Kidney tubule cell (primary cell): ENCODE results near the gene CAMTA1.
"Not testable (repeated sequence)": the region's sequence is repeated elsewhere in the genome, so short reads cannot be mapped to it uniquely, and the experiment has no call there.

Source experiments
- DNase-seq: peaks from one replicate; pipeline ENCODE4 v3.0.0-alpha.2; 2018; ENCODE audit warnings: low spot score

The CAMTA1 gene

DNA sequence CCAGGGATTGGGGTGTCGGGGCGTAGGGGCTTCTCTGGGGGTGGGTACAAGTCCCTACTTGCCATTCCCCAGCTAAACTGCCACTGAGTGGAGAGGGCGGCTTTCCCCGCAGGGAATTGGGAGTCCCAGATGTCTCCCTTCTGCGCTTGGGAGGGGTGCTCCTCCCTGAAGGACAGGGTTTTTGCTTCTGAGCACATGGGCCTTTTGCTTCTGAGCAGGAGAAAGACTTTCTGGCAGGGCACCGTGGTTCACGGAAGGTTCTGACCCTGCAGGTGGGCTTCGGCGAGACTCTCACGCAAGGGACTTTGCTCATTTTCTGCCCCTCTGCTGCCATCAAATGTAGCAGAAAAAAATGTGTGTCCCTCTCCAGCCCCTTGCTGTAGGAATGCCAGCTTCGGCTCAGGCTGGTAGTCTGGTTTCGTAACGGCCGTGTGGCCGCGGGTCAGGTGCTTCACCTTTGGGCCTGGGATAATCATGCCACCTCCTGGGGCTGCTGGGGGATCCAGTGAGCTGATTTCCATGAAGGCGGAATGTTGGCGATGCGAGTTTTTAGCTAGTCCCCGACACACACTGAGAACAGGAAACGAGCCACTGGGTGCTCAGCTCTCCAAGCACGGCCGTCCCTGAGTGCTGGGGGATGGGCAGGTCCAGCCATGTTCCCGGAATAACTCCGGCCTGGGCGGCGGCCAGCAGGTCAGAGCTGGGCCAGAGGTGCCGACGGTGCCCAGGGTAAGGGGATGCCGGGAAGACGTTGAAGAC is 364.0 kb downstream of the CAMTA1 start:
- peak; percentile 58 for DNase-seq

DNA sequence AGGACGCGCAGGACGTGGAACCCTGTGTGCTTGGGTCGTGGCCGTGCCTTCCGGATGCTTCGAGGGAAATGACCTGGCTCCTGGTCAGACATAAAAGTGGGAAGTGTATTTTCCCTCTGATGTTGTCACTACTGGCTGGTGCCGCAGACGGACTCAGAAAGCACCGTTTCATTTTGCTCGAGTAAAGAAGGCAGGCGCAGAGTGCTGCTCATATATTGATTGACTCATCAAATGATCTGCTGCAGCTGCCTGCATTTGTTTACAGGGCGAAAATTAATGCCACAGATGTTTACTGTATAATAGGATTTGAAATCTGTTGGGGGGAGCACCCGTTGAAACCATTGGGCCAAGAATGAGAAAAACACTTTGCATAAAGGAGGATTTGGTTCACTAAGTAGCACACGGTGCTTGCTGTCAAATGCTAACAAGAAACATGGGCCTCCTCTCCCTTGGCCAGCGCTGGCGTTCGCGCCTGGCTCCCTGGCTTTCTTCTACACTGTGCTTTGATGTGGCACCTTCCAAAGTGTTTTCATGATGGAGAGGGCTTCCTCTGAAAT is 365.5 kb downstream of the CAMTA1 start:
- DNase-seq, result no peak

DNA sequence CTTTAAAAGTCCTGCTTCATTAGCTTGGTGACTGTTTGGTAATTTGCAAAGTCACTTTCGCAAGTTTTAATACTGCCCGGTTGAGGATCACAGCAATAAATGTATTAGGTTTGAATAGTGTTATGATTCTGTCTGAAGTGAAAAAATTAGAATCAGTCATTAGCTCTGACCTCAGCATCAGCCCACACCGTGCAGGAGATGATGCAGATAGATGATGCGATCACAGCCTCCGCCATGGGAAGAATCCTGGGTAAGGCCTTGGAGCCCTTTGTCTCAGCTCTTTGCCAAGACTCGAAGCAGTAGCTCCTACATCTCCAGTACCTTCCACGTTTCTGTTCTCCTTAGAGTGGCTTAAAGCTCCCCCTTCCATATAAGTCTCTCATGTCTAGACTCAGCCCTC is 366.7 kb downstream of the CAMTA1 start:
- no peak for DNase-seq

DNA sequence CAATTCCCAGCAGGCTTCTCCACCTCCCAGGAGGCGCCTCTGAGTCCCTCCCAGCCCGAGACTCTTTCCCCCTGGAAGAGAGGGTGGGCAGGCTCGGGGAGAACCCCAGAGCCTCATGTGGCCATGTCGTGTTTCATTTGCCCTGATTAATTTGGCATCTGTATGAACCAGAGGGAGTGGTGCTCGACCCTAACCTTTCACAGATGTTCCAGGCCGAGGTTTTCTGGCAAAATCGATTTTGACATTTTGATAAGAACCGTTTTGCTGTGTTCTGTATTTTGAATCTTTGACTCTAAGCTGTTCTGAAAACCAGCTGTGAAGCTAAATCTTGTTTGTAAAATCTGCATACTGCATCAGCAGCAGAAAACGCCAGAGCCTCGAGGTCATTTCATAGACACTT is 367.4 kb downstream of the CAMTA1 start:
- DNase-seq, result no peak

DNA sequence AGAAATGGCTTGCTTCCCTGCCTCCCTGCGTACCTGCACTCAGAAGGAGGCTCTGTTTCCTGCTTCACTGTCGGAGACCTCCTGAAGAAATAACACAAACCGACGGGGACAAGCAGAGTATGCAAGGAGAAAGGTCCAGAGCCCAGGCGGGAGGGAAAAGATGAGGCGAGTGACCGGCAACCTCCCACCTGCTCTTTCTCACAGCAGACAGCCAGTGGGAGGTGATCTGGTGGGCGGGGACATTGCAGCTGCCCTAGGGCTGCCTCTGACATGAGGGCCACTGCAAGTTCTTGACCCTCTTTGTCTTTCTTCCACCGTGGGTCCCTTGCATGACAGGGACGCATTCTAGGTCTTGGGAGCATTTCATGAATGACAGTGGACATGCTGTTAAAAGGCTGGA is 368.2 kb downstream of the CAMTA1 start:
- no peak for DNase-seq

DNA sequence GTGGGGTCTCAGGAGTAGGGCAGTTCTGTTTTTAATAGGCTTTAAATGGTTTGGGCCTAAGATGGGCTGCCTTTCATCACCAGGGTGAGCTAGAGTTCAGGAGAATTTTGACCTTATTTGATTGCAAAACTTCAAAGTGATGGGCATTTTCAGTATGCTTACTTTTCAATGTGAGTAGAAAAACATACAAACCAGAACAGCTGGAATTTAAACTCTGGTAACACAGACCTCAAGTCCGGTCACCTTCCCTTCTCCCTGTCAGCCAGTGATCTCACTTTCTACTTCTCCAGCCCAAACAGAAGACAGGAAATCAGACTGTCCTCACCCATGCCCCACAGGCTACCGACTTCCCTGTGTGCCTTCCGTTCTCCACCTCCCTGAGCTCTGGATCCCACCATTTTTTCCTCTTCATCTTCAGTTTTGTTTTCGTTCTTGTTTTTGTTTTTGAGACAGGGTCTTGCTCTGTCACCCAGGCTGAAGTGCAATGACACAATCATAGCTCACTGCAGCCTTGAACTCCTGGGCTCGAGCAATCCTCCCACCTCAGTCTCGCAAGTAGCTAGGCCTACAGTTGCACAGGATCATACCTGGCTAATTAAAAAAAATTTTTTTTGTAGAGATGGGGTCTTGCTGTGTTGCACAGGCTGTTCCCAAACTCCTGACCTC is 374.0 kb downstream of the CAMTA1 start:
- DNase-seq, result no peak

DNA sequence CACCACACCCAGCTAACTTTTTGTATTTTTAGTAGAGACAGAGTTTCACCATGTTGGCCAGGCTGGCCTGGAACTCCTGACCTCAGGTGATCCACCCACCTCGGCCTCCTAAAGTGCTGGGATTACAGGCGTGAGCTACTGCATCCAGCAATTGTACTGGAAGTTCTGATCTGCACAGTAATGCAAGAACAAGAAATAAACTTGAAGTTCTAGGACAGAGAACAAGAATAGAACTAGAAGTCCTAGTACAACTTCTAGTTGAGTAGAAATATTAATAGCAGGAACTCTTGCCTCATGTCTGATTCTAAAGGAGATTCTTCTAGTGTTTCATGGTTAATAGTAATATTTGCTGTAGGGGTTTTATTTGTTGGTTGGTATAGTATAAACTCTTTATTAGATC is 383.3 kb downstream of the CAMTA1 start:
- not testable (repeated sequence) for DNase-seq

DNA sequence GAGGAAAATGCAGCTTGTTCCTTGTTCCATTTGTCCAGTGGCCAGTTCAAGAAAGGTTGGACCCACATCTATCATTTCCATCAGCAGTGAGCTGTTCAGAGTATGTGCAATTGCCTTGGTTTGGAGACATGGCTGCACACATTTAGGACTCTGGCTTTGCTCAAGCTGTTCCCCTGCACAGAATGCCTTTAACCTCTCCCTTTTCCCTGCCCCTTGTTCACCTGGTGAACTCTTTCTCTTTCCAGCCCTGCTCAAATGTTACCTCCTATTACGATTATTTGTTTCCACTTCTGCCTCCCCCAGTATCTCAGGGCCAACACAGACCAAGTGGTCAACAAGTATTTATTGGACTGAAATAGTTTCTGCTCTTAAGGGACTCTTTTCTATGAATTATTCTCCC is 385.9 kb downstream of the CAMTA1 start:
- DNase-seq, result no peak

DNA sequence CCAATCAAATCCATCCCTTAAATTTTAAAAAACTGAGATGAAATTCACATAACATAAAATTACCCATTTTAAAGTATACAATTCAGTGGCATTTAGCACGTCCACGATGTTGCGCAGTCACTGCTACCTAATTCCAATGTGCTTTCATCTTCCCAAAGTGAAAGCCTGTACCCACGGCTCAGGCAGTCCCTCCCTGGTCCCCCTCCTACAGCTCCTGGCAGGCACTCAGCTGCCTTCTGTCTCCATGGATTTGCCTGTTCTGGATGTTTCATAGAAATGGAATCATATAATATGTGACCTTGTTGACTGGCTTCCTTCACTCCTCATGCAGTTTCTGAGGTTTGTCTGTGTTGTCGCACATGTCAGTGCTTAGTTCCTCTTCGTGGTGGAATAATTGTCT is 386.3 kb downstream of the CAMTA1 start:
- DNase-seq, result no peak

DNA sequence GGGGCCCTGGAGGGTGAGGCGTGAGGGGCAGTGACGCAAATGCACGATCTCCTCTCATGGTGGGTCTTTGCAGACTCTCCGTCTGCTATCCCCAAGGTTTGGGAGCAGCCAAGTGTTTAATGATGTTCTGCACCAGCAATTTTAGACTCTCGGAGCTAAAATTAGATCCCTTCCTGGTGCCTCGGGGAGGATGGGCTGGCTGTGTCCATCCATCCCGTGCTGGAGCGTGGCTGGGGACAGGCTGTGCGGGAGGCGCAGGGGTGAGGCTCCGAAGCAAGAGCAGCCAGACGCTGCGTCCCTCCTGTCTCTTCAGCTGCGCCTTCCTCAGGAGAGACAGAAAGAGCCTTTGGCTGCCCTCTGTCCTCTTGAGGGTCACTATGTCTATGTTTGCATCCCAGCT is 387.6 kb downstream of the CAMTA1 start:
- DNase-seq, result peak; percentile 54

DNA sequence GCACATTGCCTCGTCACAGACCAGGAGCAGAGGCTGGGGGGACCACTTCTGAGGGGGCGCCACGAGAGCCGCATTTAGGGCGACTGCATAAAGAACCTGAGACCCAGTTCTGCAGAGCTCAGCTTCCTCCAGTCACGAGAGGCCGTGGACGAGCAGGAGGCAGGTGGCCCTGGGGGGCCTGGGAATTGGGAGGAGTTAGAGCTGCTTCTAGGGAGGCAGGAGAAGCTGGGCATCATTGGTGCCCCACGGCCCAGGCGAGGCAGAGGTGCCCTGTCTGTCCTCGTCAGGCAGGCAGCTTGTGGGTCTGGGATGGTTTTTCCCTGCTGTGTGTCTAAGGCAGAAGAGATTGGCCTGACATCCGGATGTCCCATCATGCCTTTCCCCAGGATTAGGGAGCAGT is 389.3 kb downstream of the CAMTA1 start:
- DNase-seq, result no peak

DNA sequence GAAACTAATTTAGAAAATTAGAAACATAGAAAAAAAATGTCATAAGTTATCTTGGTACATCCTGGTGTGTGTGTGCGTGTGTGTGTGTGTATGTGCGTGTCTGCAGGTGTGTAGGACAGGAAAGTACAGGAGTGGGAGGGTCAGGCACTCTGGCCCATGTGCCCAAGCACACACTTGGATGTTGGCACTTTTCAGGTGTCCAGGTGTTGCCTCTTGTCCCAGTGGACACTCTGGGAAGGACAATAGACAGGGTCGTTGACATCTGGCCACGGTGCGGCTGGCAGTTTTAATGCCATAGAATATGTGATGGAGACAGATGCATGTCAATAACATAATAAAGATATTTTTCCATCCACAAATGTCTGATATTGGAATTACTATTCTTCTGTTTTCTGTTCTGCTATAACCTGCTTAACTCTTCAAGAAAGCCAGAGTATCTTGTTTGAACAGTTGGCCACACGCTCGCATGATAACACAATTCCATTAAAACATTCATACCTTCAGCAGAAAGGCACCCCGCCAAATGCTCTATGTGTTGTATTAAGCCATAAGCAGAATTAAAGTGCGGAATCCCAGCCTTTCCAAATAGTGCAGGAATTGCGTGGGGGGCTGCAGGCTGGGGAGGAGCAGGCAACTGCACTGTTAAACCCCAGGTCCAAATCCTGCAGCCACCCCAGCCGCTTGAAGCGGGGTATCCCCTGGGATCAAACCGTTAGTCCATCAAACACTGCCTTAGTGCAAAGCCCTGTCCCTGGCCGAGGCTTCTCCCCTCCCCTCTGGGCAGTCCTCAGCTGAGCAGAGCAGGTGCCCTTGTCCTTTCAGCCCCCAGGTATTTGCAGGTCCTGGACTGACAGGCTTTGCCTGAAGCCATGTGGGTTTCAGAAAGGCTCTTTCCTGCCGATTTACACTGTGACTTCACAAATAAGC is 390.0 kb downstream of the CAMTA1 start:
- DNase-seq, result no peak

DNA sequence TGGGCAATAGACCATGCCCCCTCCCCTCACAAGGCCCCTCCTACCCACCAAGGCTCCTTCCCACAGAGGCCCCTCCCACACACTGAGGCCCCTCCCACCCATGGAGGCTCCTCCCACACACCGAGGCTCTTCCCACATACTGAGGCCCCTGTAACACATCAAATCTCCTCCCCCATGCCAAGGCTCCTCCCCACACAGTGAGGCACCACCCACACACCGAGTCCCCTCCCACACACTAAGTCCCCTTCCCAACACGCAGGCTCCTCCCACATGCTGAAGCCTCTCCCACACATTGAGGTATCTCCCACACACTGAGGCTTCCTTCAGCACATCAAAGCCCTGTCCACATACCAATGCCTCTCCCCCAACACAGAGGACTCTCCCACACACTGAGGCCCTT is 391.8 kb downstream of the CAMTA1 start:
- DNase-seq, result no peak

DNA sequence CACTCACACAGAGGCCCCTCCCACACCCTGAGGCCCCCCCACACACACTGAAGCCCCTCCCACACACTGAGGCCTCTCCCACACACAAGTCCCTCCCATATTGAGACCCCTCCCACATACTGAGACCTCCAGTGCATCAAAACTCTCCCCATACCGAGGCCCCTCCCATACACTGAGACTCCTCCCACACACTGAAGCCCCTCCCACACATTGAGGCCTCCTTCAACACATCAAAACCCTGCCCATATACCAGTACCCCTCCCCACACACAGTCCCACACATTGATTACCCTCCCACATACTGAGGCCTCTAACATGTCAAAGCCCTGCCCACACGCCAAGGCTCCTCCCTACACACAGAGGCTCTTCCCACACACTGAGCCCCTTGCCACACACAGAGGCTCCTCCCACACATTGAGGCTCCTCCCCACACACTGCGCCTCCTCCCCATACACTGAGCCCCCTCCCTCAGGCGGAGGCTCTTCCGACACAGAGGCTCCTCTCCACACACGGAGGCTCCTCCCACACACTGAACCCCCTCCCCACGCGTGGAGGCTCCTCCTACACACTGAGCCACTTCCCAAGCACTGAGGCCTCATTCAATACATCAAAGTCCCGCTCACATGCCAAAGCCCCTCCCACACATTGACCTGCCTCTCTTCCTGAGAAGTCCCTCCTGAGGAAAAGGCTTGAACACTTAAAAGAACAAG is 392.3 kb downstream of the CAMTA1 start:
- DNase-seq, result no peak

DNA sequence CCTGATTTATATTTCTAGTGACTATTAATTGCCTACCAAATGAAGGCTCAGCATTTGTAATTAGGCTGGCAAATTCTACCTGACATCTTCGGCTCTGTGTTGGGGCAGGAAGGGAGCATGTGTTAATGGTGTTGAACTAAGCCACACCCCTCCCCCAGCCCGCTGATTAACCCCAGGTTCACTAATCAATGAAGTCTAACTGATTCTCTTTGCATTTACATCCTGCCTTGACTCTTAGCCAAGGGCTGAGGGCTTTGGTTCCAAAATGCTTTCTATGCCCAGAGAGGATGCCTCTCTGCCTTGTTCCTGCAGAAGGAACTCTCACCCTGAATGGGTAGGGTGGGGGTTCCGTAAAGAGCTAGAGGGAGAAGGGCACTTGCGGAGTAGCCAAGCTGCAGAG is 393.1 kb downstream of the CAMTA1 start:
- no peak for DNase-seq

DNA sequence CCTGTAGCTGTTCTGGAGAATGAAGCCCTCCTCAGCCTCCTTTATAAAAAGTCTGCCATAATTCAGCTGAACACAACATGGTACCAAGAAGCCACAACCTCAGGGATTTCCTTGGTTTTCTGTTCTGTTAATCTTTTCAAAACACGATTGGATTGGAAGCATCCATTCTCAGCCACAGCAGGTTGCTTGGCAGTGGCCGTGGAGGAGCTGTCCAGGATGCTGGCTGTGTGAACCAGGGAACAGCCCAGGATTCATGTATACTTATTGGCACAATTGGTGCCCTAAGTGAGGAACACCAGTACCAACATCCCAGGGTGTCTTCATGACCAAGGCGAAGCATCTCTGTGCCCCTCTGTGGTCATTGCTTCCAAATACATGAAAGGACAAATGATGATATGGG is 393.5 kb downstream of the CAMTA1 start:
- DNase-seq, result no peak

DNA sequence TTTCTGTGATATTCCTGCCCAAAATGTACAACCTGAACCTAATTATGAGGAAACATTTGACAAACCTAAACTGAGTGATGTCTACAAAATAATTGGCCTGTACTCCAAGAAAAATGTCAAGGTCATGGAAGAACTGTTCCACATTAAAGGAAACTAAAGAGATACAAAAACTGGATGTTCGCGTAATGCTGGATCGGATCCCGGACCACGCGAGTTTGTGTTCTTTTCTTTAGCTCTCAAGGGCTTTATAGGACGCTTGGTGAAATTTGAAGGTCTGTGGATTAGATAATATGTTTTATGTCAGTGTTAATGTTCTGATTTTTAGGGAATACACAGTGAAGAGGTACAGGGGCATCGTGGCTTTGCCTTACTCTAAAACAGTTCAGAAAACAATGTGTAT is 400.5 kb downstream of the CAMTA1 start:
- DNase-seq, result no peak

DNA sequence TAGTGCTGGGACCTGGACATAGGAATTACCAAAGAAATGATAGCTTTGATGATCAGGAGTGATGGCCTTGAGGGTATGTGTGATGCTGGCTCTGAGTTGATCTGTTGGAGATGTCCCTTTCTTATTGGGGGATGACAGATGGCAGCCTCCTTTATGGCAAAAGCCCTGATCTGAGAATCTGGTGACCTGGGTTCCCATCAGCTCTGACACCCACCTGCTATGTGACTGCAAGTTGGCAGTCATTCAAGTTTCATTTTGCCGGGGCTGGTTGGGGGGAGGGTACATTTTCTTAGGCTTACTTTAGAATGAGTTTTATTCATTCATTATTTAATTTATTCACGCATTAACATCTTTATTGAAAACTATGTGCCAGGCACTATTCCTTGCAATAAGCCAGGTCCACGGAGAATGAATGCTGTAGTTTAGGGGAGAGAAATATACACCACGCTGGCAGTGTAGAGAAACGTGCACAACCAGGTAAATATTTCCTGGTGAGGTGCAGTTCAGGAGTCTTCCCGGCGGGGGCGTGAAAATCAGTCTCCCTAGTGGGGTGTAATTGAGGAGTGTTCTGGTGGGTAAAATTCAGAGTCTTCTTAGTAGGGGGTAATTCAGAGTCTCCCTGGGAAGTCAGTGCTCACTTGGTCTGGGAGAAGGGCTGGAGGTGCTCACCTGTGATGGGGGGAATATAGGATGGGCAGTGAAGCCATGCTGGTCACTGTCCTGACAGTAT is 401.3 kb downstream of the CAMTA1 start:
- no peak for DNase-seq

DNA sequence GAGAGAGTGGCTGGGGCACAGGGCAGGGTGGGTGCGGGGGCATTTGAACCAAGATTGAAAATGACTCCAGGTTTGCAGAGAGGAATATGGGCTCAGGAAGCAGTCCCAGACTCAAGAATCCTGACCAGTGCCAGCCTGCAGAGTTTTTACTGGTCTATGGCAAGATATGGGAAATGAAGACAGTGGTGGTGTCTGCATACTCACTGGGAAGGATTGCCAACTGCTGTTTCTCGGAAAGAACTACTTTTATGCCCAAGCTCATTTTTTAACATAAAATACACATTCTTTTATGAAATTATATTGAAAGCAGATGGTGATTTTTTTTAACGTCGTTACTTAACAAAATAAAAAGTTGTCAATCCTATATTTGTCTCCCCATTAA is 401.8 kb downstream of the CAMTA1 start:
- no peak for DNase-seq

DNA sequence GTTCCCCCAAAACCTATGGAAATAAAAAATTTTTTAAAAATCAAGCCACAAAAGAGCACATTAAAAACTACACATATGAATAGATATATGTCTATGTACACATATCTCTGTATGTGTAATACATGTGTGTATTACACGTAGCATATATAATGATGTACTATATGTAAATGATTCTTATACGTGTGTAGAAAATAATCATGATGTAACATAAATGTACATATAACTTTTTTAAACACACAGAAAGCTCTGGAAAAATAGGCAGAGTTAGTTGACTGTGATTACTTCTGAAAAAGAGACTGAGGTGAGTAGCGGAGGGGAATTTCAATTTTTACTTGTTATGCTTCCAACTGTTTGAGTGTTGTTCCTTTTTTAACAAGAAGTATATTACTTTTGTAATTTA is 405.0 kb downstream of the CAMTA1 start:
- DNase-seq, result no peak

DNA sequence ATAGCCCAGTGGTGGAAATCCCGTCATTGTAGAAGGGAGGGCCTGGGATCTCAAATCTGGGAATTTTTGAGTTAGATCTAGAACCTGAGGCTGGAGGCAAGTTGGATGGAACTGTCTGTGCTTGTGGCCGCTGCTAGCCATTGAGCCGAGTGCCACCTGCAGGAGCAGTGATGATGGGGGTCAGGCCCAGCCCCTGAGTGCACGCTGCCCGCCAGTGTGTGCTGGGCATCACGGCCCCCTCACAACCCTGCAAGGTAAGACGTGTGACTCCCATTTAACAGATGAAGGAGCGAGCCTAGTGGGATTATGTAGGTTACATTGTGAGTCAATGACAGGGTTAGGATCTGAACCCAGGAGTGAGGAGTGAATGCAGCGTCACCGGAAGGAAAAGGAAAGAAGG is 407.2 kb downstream of the CAMTA1 start:
- no peak for DNase-seq
